ENCODE data around the gene ACAP1. TPM values are rescaled to one million over a fixed set of nuclear protein-coding genes. Genes with fewer than 3 reads are reported as not detected.

The ACAP1 gene
- total and polyA plus RNA-seq, 10 donors = 118 to 312 (median 215) TPM

GRCh38 chr17:7306911-7307685, 29.2 kb upstream of the ACAP1 start, which contains the start of gene EIF5A:
TSS of gene EIF5A (plus strand) at chr17:7307628. CDS start at chr17:7309636, 2,008 bp downstream.
- Histone ChIP-seq H3K4me3 (peak within 1 kb of the TSS; percentile 89 to 97 (median 92)), H3K9me3 (no peaks in the 10 kb centered on the region), H3K36me3 (peaks cover 0 to 30% (median 27%) of the 10 kb centered on the region in 6 donors), H3K27ac (peak within 1 kb of the TSS; percentile 83 to 100 (median 98)), H3K4me1 (peaks cover 26 to 50% (median 39%) of the 10 kb centered on the region in 6 donors), H3K27me3 (replicated peaks in 1 of 7) (no peaks in the 10 kb centered on the region)
- WGBS, 5 donors = 0 to 1% (median 0%) methylated on average over 54 to 64 of the region's 64 CpGs
- peak; percentile 100 for DNase-seq
- TF ChIP-seq POLR2AphosphoS5 (IDR thresholded peaks at IDR 0.05) (peak; percentile 97 to 98 (median 98)), CTCF (IDR thresholded peaks at IDR 0.05 in 8 of 11, conservative IDR thresholded peaks at IDR 0.05 in 3 of 11) (no peak), POLR2A (IDR thresholded peaks at IDR 0.05) (peak; percentile 76 to 94 (median 91))
- intact Hi-C loops (cut with DNase I; ENCODE audit: low total_unique reads) = loop anchor here (10.0 kb wide), 1 partner anchor 262 kb away; the partner anchor contains the start of gene SLC16A11

GRCh38 chr17:7307686-7308624, 28.4 kb upstream of the ACAP1 start:
- TF ChIP-seq POLR2AphosphoS5 (IDR thresholded peaks at IDR 0.05) (peak in 2 of 3 donors; percentile 3 to 40), POLR2A (IDR thresholded peaks at IDR 0.05) (no peak), CTCF (IDR thresholded peaks at IDR 0.05 in 8 of 11, conservative IDR thresholded peaks at IDR 0.05 in 3 of 11) (peak in 4 of 11 experiments; percentile 8 to 22 (median 10))
- intact Hi-C loops (cut with DNase I; ENCODE audit: low total_unique reads) = loop anchor here (10.0 kb wide), 1 partner anchor 263 kb away; the partner anchor contains the start of gene SLC16A11
- no peaks in the 10 kb centered on the region for H3K9me3 ChIP-seq
- H3K4me1 ChIP-seq = peaks cover 29 to 58% (median 47%) of the 10 kb centered on the region in 6 donors
- H3K27ac ChIP-seq = peak overlapping the region; percentile 83 to 100 (median 98)
- peak; percentile 91 for DNase-seq
- peak overlapping the region; percentile 89 to 97 (median 92) for H3K4me3 ChIP-seq
- peaks cover 0 to 38% (median 36%) of the 10 kb centered on the region in 6 donors for H3K36me3 ChIP-seq
- no peaks in the 10 kb centered on the region for H3K27me3 ChIP-seq (replicated peaks in 1 of 7)
- 0 to 1% (median 0%) methylated on average over 29 to 104 of the region's 104 CpGs for WGBS, 5 donors

- Histone ChIP-seq H3K9me3 (no peaks in the 10 kb centered on the region), H3K36me3 (peaks cover 0 to 47% (median 44%) of the 10 kb centered on the region in 6 donors), H3K27me3 (replicated peaks in 1 of 7) (no peaks in the 10 kb centered on the region), H3K4me3 (peak overlapping the region; percentile 89 to 97 (median 92)), H3K4me1 (peaks cover 32 to 67% (median 55%) of the 10 kb centered on the region in 6 donors), H3K27ac (peak overlapping the region; percentile 83 to 100 (median 98))
- TF ChIP-seq CTCF (IDR thresholded peaks at IDR 0.05 in 8 of 11, conservative IDR thresholded peaks at IDR 0.05 in 3 of 11) (no peak), POLR2A (IDR thresholded peaks at IDR 0.05) (no peak), POLR2AphosphoS5 (IDR thresholded peaks at IDR 0.05) (peak in 2 of 3 donors; percentile 59 to 69)
- WGBS, 5 donors = 0 to 1% (median 0%) methylated on average over 14 of the region's 14 CpGs
- intact Hi-C loops (cut with DNase I; ENCODE audit: low total_unique reads) = loop anchor here (10.0 kb wide), 1 partner anchor 264 kb away; the partner anchor contains the start of gene SLC16A11
- peak; percentile 91 for DNase-seq
Observed at GRCh38 chr17:7308625-7309433, 27.5 kb upstream of the ACAP1 start.
